ENCODE measurements around the gene ZIM2. TPM values are rescaled to one million over a fixed set of nuclear protein-coding genes. Genes with fewer than 3 reads are reported as not detected.

ZIM2 gene
- total RNA-seq, 1 experiment from 2014 or later, result not detected

GRCh38 chr19:56873493-56873892 is 33.0 kb upstream of the ZIM2 start (continued):
- TF ChIP-seq ZNF317 (CRISPR knock-in tag; IDR thresholded peaks at IDR 0.05; ENCODE audit: borderline replicate concordance, low read depth) (no peak), AR (CRISPR knock-in tag; IDR thresholded peaks at IDR 0.05) (no peak), TEAD4 (CRISPR knock-in tag; IDR thresholded peaks at IDR 0.05) (no peak), ZNF671 (CRISPR knock-in tag; IDR thresholded peaks at IDR 0.05) (no peak), RORB (CRISPR knock-in tag; IDR thresholded peaks at IDR 0.05) (no peak), TP53 (CRISPR knock-in tag; IDR thresholded peaks at IDR 0.05) (no peak), CBFB (CRISPR knock-in tag; IDR thresholded peaks at IDR 0.05; ENCODE audit: low read depth) (no peak)

- Mint-ChIP-seq H3K4me1 (no peaks in the 10 kb centered on the region), H3K9me3 (peaks cover 85% of the 10 kb centered on the region), H3K27ac (no peak overlapping the region), H3K4me3 (no peak overlapping the region), H3K27me3 (ENCODE audit: low read depth) (peaks cover 20% of the 10 kb centered on the region), H3K36me3 (peaks cover 86% of the 10 kb centered on the region)
- ATAC-seq (no peak), DNase-seq (ENCODE audit: low spot score) (no peak)
- ChIA-PET POLR2A (no interaction called here), CTCF (no interaction called here)
- TF ChIP-seq IRF1 (CRISPR knock-in tag; IDR thresholded peaks at IDR 0.05), result no peak
- no peak for TF ChIP-seq GTF2I (CRISPR knock-in tag; conservative IDR thresholded peaks at IDR 0.05)
- TF ChIP-seq ZNF232 (CRISPR knock-in tag; IDR thresholded peaks at IDR 0.05), result no peak
- no peak for TF ChIP-seq ZSCAN18 (CRISPR knock-in tag; IDR thresholded peaks at IDR 0.05)
- no peak for TF ChIP-seq OVOL2 (CRISPR knock-in tag; IDR thresholded peaks at IDR 0.05; ENCODE audit: borderline replicate concordance)
- TF ChIP-seq TP53 (CRISPR knock-in tag; IDR thresholded peaks at IDR 0.05), result no peak
- no peak for TF ChIP-seq NFATC4 (CRISPR knock-in tag; IDR thresholded peaks at IDR 0.05)
- TF ChIP-seq MYBL2 (CRISPR knock-in tag; IDR thresholded peaks at IDR 0.05), result no peak
- TF ChIP-seq STAT6 (CRISPR knock-in tag; conservative IDR thresholded peaks at IDR 0.05; ENCODE audit: low read depth), result no peak
- no peak for TF ChIP-seq FOXJ3 (CRISPR knock-in tag; IDR thresholded peaks at IDR 0.05; ENCODE audit: borderline replicate concordance)
- no peak for TF ChIP-seq ZNF671 (CRISPR knock-in tag; IDR thresholded peaks at IDR 0.05)
- TF ChIP-seq MXD4 (CRISPR knock-in tag; IDR thresholded peaks at IDR 0.05; ENCODE audit: borderline replicate concordance), result no peak
- TF ChIP-seq ZBTB43 (CRISPR knock-in tag; IDR thresholded peaks at IDR 0.05), result no peak
- no peak for TF ChIP-seq ARID4B (CRISPR knock-in tag; IDR thresholded peaks at IDR 0.05; ENCODE audit: borderline replicate concordance)
- TF ChIP-seq ETV6 (CRISPR knock-in tag; IDR thresholded peaks at IDR 0.05), result no peak
- TF ChIP-seq MAX (CRISPR knock-in tag; IDR thresholded peaks at IDR 0.05), result no peak
- TF ChIP-seq ZNF416 (CRISPR knock-in tag; IDR thresholded peaks at IDR 0.05), result no peak
- no peak for TF ChIP-seq JUN (CRISPR knock-in tag; IDR thresholded peaks at IDR 0.05)
Observed at GRCh38 chr19:56869886-56870285, 29.4 kb upstream of the ZIM2 start.
